Adrenal gland (tissue), 12 donors: ENCODE results near the gene SEC61A2. TPM values are rescaled to one million over a fixed set of nuclear protein-coding genes. Genes with fewer than 3 reads are reported as not detected.
"Not testable (repeated sequence)": the region's sequence is repeated elsewhere in the genome, so short reads cannot be mapped to it uniquely, and the experiment has no call there.

ENCODE experiments used
- DNase-seq, 7 donors: peaks; one replicate each; pipeline ENCODE4 v3.0.0-alpha.2; 2019 to 2020
- H3K27ac ChIP-seq, 5 donors: fragments of 200-600 bp; sonication (generic) in 4 of 5; 1 replicate in 3 of 5; 2 replicates in 2 of 5; pipeline versions ENCODE4 v1.5.1 to v1.8.0; 2016 to 2020; ENCODE audit warnings: mild to moderate bottlenecking in 1 of 5
- H3K27me3 ChIP-seq: fragments of 200-600 bp; 2 replicates; pipeline ENCODE4 v1.8.0; 2021
- H3K36me3 ChIP-seq, 2 donors: fragments of 200-600 bp; replicated peaks in 1 of 2; 1 replicate in 1 of 2; 2 replicates in 1 of 2; pipeline versions ENCODE4 v1.5.1 to v1.8.0; 2018 to 2022
- H3K4me1 ChIP-seq, 2 donors: fragments of 200-600 bp; replicated peaks in 1 of 2; 1 replicate in 1 of 2; 2 replicates in 1 of 2; pipeline versions ENCODE4 v1.5.1 to v1.8.0; 2018 to 2021
- H3K4me3 ChIP-seq, 4 donors: fragments of 200-600 bp; sonication (generic) in 3 of 4; one replicate each; pipeline ENCODE4 v1.5.1; 2016 to 2018
- H3K9me3 ChIP-seq, 3 donors: fragments of 200-600 bp; sonication (generic) in 1 of 3; replicated peaks in 1 of 3; 1 replicate in 2 of 3; 2 replicates in 1 of 3; pipeline versions ENCODE4 v1.5.1 to v1.8.0; 2016 to 2021
- POLR2A ChIP-seq, 2 donors: fragments of 450-650 bp; IDR thresholded peaks; one replicate each; pipeline ENCODE4 v1.6.1; 2017; ENCODE audit warnings: antibody characterized with exemption in 2 of 2, mild to moderate bottlenecking in 2 of 2, moderate library complexity in 1 of 2
- WGBS, 4 donors: extraction: QIAGEN DNeasy Blood & Tissue Kit in 2 of 4; methylation state at CpG; one replicate each; pipeline versions ENCODE4 v1.1.5 to v1.1.7; 2013 to 2017; 5-methylcytosine and 5-hydroxymethylcytosine counted together
- intact Hi-C, 2 donors: fragments of 100-400 bp; cut with DNase I; formaldehyde crosslinking; loops; one replicate each; pipeline versions ENCODE4 v1.14.1 to v1.15.0; 2022 to 2023
- polyA plus RNA-seq, 3 donors: library from polyadenylated mRNA; stranded (reverse); fragments of 200-250 nt in 2 of 3; fragments of 350-450 nt in 1 of 3; fragmentation: Illumina TruSeq in 1 of 3; extraction: RNeasy Lipid Tissue Mini Kit (QIAGEN cat#74804) in 1 of 3; gene quantifications; one replicate each; pipeline ENCODE4 v1.2.3, GENCODE V29; 2013 to 2014
- total RNA-seq, 9 donors: library from RNA; depleted of rRNA in 4 of 9; stranded (reverse); fragments of >200 nt in 4 of 9; fragments of 120-200 nt in 1 of 9; fragmentation: NEBNext Ultra II Directional in 1 of 9; extraction: Animal tissue kit (Norgen Biotek cat#: 25700) in 1 of 9; gene quantifications; one replicate each; pipeline versions ENCODE4 v1.1.0 to v1.2.4, GENCODE V29; 2013 to 2023
- TF ChIP-seq, protein P1 (sequence below), 6 experiments: fragments of 450-650 bp in 4 of 6; fragments of 200-600 bp in 2 of 6; sonication (generic) in 1 of 6; IDR thresholded peaks; 1 replicate in 5 of 6; 2 replicates in 1 of 6; pipeline versions ENCODE4 v1.5.1 to v1.8.0; 2016 to 2021; ENCODE audit warnings: antibody characterized with exemption in 6 of 6, mild to moderate bottlenecking in 2 of 6, moderate library complexity in 1 of 6
- donor health status: healthy with polysubstance abuse.
- donor health status: Bipolar disorder and iron deficiency.
- donor health status: DM: yes; HTN: yes; CAD: no.
- donor health status: DM: no; HTN: no; CAD: no.
- donor health status: DM: no; HTN: no; CAD: no.
- donor health status: DM: yes; HTN: yes; CAD: no.

Gene SEC61A2
- total and polyA plus RNA-seq, 12 donors, result 1.3 to 8.4 (median 5.5) TPM

DNA sequence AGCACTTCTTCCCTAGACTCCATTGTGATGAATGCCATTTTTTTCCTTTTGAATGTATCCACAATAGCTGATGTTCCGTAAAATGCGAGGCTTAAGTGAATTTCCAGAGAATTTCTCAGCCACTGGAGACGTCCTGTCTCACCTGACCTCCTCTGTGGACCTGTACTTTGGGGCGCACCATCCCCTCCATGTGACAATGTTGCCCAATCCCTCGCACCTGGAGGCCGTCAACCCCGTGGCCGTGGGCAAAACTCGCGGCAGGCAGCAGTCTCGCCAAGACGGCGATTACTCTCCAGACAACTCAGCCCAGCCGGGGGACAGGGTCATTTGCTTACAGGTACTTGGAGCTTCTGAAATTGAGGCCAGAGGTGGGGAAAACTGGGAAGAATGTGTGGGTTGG, 40.6 kb upstream of the SEC61A2 start:
- Histone ChIP-seq H3K9me3 (no peaks in the 10 kb centered on the region), H3K4me1 (no peaks in the 10 kb centered on the region), H3K27me3 (no peaks in the 10 kb centered on the region), H3K4me3 (no peak overlapping the region), H3K36me3 (peaks cover 0 to 49% of the 10 kb centered on the region in 2 donors), H3K27ac (no peak overlapping the region)
- no peak for DNase-seq
- 95% methylated on average over 8 to 14 of the region's 14 CpGs for WGBS, 4 donors
- TF ChIP-seq, protein P1, sequence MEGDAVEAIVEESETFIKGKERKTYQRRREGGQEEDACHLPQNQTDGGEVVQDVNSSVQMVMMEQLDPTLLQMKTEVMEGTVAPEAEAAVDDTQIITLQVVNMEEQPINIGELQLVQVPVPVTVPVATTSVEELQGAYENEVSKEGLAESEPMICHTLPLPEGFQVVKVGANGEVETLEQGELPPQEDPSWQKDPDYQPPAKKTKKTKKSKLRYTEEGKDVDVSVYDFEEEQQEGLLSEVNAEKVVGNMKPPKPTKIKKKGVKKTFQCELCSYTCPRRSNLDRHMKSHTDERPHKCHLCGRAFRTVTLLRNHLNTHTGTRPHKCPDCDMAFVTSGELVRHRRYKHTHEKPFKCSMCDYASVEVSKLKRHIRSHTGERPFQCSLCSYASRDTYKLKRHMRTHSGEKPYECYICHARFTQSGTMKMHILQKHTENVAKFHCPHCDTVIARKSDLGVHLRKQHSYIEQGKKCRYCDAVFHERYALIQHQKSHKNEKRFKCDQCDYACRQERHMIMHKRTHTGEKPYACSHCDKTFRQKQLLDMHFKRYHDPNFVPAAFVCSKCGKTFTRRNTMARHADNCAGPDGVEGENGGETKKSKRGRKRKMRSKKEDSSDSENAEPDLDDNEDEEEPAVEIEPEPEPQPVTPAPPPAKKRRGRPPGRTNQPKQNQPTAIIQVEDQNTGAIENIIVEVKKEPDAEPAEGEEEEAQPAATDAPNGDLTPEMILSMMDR (IDR thresholded peaks at IDR 0.05), result no peak
- no peak for TF ChIP-seq POLR2A (IDR thresholded peaks at IDR 0.05)
- intact Hi-C loops, result no loop called here

DNA sequence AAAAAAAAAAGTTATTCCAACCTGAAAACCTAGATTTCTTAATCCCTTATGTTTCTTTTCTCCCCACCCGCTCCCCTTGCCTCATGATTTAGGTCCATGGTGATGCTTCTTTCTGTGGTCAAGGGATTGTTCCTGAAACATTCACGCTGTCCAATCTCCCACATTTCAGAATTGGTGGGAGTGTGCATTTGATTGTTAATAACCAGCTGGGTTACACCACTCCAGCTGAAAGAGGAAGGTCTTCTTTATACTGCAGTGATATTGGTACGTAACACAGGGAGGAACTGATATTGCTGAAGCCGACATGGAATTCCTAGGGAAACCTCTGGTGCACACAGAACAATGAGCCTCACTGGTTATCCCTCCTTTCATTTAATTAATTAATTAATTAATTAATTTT, 38.1 kb upstream of the SEC61A2 start:
- Histone ChIP-seq H3K36me3 (peaks cover 0 to 30% of the 10 kb centered on the region in 2 donors), H3K27ac (no peak overlapping the region), H3K4me1 (no peaks in the 10 kb centered on the region), H3K27me3 (no peaks in the 10 kb centered on the region), H3K9me3 (no peaks in the 10 kb centered on the region), H3K4me3 (no peak overlapping the region)
- 82 to 93% (median 90%) methylated on average over 4 of the region's 4 CpGs for WGBS, 4 donors
- no peak for TF ChIP-seq POLR2A (IDR thresholded peaks at IDR 0.05)
- TF ChIP-seq, protein P1 (IDR thresholded peaks at IDR 0.05), result no peak
- intact Hi-C loops, result no loop called here
- DNase-seq, result no peak

DNA sequence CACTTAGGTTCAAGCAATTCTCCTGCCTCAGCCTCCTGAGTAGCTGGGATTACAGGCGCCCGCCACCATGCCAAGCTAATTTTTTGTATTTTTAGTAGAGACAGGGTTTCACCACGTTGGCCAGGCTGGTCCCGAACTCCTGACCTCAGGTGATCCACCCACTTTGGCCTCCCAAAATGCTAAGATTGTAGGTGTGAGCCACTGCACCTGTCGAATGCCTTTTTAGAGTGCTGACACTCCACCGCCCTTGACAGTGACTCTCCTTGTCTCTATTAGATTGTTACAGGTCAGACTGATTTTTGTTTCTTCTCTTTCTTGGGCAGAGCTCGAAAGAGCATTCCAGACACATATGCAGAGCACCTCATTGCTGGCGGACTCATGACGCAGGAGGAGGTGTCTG, 32.1 kb upstream of the SEC61A2 start:
- peaks cover 0 to 20% of the 10 kb centered on the region in 2 donors for H3K36me3 ChIP-seq
- DNase-seq, intact Hi-C loops, H3K4me3 ChIP-seq, H3K9me3 ChIP-seq, H3K4me1 ChIP-seq, H3K27ac ChIP-seq, H3K27me3 ChIP-seq: not testable (repeated sequence)
- 89 to 96% (median 93%) methylated on average over 9 of the region's 9 CpGs for WGBS, 4 donors

DNA sequence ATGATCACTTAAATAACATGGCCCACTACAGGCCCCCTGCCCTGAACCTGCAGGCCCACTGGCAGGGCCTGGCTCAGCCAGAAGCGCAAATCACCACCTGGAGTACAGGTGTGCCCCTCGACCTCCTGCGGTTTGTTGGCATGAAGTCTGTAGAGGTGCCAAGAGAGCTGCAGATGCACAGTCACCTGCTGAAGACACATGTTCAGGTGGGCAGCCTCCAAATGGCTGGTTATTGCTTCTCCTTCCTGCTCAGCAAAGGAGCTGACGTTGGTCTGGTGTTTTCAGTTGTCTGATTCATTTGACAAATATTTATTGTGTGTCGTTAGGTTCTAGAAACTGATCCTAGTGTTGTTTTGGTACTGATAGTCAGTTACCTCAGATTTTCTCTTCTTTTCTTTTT, 31.7 kb upstream of the SEC61A2 start:
- Histone ChIP-seq H3K4me1 (no peaks in the 10 kb centered on the region), H3K27ac (no peak overlapping the region), H3K9me3 (no peaks in the 10 kb centered on the region), H3K27me3 (no peaks in the 10 kb centered on the region), H3K36me3 (peaks cover 0 to 20% of the 10 kb centered on the region in 2 donors), H3K4me3 (no peak overlapping the region)
- 89 to 93% (median 91%) methylated on average over 5 of the region's 5 CpGs for WGBS, 4 donors
- intact Hi-C loops, result no loop called here
- DNase-seq, result no peak
- TF ChIP-seq POLR2A (IDR thresholded peaks at IDR 0.05), result no peak
- TF ChIP-seq, protein P1 (IDR thresholded peaks at IDR 0.05), result no peak

DNA sequence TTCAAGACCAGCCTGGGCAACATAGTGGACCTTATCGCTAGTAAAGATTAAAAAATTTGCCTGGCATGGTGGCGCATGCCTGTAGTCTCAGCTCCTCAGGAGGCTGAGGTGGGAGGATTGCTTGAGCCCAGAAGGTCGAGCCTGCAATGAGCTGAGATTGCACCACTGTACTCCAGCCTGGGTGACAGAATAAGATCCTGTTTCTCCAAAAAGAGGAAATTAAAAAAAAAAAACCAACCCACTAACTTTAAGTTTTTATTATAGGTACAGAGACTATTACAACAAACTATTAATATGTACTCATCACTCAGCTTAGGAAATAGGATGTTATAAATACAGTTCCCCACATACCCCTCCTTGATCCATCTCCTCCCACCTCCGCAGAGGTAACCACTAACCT, 30.5 kb upstream of the SEC61A2 start:
- 87 to 96% (median 91%) methylated on average over 4 of the region's 4 CpGs for WGBS, 4 donors
- DNase-seq, result no peak
- Histone ChIP-seq H3K4me1 (no peaks in the 10 kb centered on the region), H3K9me3 (no peaks in the 10 kb centered on the region), H3K4me3 (no peak overlapping the region), H3K36me3 (peaks cover 0 to 24% of the 10 kb centered on the region in 2 donors), H3K27me3 (no peaks in the 10 kb centered on the region), H3K27ac (no peak overlapping the region)
- TF ChIP-seq, protein P1 (IDR thresholded peaks at IDR 0.05), result no peak
- no peak for TF ChIP-seq POLR2A (IDR thresholded peaks at IDR 0.05)
- intact Hi-C loops, result no loop called here
